Peyer's patch (tissue), 4 donors: ENCODE data around the gene CCNG1. TPM values are rescaled to one million over a fixed set of nuclear protein-coding genes. Genes with fewer than 3 reads are reported as not detected.

Experiments
- DNase-seq, 3 donors: peaks; one replicate each; pipeline ENCODE4 v3.0.0-alpha.2; 2017 to 2019
- H3K27ac ChIP-seq, 4 donors: fragments of 200-600 bp; sonication (generic); one replicate each; pipeline ENCODE4 v1.5.1; 2016 to 2019
- H3K27me3 ChIP-seq, 2 donors: fragments of 200-600 bp; sonication (generic); one replicate each; pipeline ENCODE4 v1.5.1; 2019
- H3K36me3 ChIP-seq, 3 donors: fragments of 200-600 bp; sonication (generic); one replicate each; pipeline ENCODE4 v1.5.1; 2016 to 2019
- H3K4me1 ChIP-seq, 4 donors: fragments of 200-600 bp; sonication (generic); one replicate each; pipeline ENCODE4 v1.5.1; 2016 to 2019
- H3K4me3 ChIP-seq, 4 donors: fragments of 200-600 bp; sonication (generic); 1 replicate in 3 of 4; 2 replicates in 1 of 4; pipeline ENCODE4 v1.5.1; 2016 to 2019; ENCODE audit warnings: mild to moderate bottlenecking in 1 of 4
- H3K9me3 ChIP-seq, 4 donors: fragments of 200-600 bp; sonication (generic); one replicate each; pipeline ENCODE4 v1.5.1; 2016 to 2019; ENCODE audit warnings: mild to moderate bottlenecking in 1 of 4
- POLR2A ChIP-seq, 2 donors: fragments of 450-650 bp; IDR thresholded peaks; one replicate each; pipeline ENCODE4 v1.5.1; 2017; ENCODE audit warnings: antibody characterized with exemption in 2 of 2, mild to moderate bottlenecking in 2 of 2, moderate library complexity in 2 of 2
- total RNA-seq, 4 donors: library from RNA; depleted of rRNA; stranded (reverse); fragments of >200 nt; gene quantifications; one replicate each; pipeline ENCODE4 v1.1.0, GENCODE V29; 2016
- TF ChIP-seq, protein P1 (sequence below), 6 experiments: fragments of 450-650 bp in 4 of 6; fragments of 200-600 bp in 2 of 6; sonication (generic) in 1 of 6; IDR thresholded peaks; one replicate each; pipeline ENCODE4 v1.5.1; 2017 to 2019; ENCODE audit warnings: antibody characterized with exemption in 6 of 6, mild to moderate bottlenecking in 3 of 6, moderate library complexity in 1 of 6

CCNG1 gene
- total RNA-seq, 4 donors from 2014 or later: 213 to 306 (median 246) TPM

DNA sequence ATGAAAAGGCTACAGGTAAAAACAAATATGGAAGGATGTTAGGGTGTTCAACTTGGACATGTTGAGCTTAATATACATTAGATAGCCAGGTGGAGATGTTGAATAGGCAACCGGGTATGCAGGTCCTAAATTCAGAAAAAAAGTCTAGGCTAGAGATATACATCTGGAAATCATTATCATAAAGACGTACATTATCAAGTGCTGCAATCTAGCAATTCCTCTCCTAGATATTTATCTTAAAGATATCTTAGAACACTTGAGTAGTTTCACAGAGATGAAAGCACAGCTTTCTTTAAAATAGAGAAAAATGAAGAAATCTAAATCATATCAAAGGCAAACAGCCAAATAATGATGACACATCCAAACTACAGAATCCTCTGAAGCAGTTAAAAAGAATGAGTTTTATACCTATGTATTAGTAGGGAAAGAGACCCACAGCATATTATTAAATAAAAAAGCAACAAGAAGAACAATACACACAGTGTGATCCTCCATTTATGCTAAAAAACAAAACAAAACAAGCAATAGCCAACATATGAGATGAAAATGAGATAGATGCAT, 18.7 kb downstream of the CCNG1 start:
- Histone ChIP-seq H3K27ac (no peak overlapping the region), H3K36me3 (peaks cover 0 to 24% (median 0%) of the 10 kb centered on the region in 3 donors), H3K27me3 (no peaks in the 10 kb centered on the region), H3K4me3 (no peak overlapping the region), H3K4me1 (peaks cover 0 to 15% (median 6%) of the 10 kb centered on the region in 4 donors), H3K9me3 (no peaks in the 10 kb centered on the region)
- TF ChIP-seq, protein P1, sequence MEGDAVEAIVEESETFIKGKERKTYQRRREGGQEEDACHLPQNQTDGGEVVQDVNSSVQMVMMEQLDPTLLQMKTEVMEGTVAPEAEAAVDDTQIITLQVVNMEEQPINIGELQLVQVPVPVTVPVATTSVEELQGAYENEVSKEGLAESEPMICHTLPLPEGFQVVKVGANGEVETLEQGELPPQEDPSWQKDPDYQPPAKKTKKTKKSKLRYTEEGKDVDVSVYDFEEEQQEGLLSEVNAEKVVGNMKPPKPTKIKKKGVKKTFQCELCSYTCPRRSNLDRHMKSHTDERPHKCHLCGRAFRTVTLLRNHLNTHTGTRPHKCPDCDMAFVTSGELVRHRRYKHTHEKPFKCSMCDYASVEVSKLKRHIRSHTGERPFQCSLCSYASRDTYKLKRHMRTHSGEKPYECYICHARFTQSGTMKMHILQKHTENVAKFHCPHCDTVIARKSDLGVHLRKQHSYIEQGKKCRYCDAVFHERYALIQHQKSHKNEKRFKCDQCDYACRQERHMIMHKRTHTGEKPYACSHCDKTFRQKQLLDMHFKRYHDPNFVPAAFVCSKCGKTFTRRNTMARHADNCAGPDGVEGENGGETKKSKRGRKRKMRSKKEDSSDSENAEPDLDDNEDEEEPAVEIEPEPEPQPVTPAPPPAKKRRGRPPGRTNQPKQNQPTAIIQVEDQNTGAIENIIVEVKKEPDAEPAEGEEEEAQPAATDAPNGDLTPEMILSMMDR (IDR thresholded peaks at IDR 0.05): no peak
- TF ChIP-seq POLR2A (IDR thresholded peaks at IDR 0.05): no peak
- no peak for DNase-seq

DNA sequence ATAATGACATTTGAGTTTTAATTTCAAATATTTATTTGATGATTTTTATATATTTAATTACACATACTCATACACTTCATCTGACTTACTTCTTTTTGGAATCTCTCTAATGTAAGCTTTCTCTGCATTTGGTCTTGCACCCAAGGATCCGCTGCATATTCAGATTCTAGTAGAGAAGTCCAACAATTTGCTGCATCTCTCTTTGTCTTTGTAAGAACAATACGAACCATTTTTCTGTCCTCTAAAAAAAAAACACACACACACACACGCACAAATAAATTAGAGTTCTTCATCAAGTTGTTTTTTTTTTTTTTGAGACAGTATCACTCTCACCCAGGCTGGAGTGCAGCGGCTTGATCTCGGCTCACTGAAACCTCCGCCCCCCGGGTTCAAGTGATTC, 19.4 kb downstream of the CCNG1 start:
- no peak overlapping the region for H3K27ac ChIP-seq
- H3K36me3 ChIP-seq: peaks cover 0 to 16% (median 0%) of the 10 kb centered on the region in 3 donors
- peaks cover 0 to 18% (median 6%) of the 10 kb centered on the region in 4 donors for H3K4me1 ChIP-seq
- no peaks in the 10 kb centered on the region for H3K9me3 ChIP-seq
- H3K4me3 ChIP-seq: no peak overlapping the region
- no peak for DNase-seq
- TF ChIP-seq POLR2A (IDR thresholded peaks at IDR 0.05): no peak
- TF ChIP-seq, protein P1 (IDR thresholded peaks at IDR 0.05): no peak
- H3K27me3 ChIP-seq: no peaks in the 10 kb centered on the region

DNA sequence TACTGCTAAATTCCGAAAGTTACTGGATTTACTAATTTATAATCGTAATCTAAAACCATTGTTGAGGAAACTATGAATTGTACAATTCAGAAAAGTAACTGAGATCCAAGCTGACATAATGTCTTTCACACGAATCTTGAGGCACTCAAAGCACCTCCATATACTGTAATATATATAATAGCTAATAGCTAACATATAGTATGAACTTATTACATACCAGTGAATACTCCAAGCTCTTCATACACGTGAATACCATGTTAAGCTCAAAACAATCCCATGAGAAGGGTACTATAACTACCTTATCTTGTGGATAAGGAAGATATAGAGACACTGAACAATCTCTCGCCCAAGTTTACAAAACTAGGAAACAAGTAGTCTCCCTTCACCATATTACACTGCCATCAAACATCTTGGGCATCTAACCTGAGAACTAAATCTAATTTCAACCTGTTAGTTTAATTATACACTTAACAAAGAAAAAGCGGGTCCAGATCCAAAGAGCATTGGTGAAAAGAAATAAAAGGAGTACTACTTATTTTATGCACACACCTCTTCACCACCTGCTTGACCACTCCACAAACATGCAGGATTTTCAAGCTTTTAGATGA, 21.5 kb downstream of the CCNG1 start:
- peak overlapping the region; percentile 93 to 97 (median 96) for H3K27ac ChIP-seq
- DNase-seq: no peak
- H3K27me3 ChIP-seq: no peaks in the 10 kb centered on the region
- no peaks in the 10 kb centered on the region for H3K9me3 ChIP-seq
- no peak for TF ChIP-seq POLR2A (IDR thresholded peaks at IDR 0.05)
- TF ChIP-seq, protein P1 (IDR thresholded peaks at IDR 0.05): no peak
- peaks cover 0 to 4% (median 0%) of the 10 kb centered on the region in 3 donors for H3K36me3 ChIP-seq
- H3K4me3 ChIP-seq: peak overlapping the region; percentile 64 to 77 (median 74)
- peaks cover 0 to 18% (median 6%) of the 10 kb centered on the region in 4 donors for H3K4me1 ChIP-seq

DNA sequence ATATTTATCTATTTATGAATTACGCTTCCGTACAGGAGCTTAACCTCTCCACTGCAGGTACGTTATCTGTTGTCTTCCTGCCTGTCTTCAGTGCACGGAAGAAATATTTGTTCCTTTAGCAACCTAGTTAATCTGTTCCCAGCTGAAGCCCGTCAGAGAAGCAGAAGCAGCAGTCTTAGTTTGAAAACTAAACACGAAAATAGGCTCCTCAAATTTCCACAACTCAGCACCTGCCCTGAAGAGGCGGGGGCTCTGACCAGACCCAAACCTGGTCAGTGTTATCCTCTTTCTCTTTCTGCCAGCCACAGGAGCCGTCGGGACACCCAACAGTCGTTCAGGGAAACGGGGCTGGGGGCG, 22.0 kb downstream of the CCNG1 start:
- H3K4me3 ChIP-seq: peak overlapping the region; percentile 64 to 77 (median 74)
- no peaks in the 10 kb centered on the region for H3K9me3 ChIP-seq
- peak overlapping the region; percentile 93 to 97 (median 96) for H3K27ac ChIP-seq
- peaks cover 0 to 18% (median 6%) of the 10 kb centered on the region in 4 donors for H3K4me1 ChIP-seq
- H3K36me3 ChIP-seq: no peaks in the 10 kb centered on the region
- DNase-seq: no peak
- TF ChIP-seq, protein P1 (IDR thresholded peaks at IDR 0.05): no peak
- no peak for TF ChIP-seq POLR2A (IDR thresholded peaks at IDR 0.05)
- H3K27me3 ChIP-seq: no peaks in the 10 kb centered on the region

DNA sequence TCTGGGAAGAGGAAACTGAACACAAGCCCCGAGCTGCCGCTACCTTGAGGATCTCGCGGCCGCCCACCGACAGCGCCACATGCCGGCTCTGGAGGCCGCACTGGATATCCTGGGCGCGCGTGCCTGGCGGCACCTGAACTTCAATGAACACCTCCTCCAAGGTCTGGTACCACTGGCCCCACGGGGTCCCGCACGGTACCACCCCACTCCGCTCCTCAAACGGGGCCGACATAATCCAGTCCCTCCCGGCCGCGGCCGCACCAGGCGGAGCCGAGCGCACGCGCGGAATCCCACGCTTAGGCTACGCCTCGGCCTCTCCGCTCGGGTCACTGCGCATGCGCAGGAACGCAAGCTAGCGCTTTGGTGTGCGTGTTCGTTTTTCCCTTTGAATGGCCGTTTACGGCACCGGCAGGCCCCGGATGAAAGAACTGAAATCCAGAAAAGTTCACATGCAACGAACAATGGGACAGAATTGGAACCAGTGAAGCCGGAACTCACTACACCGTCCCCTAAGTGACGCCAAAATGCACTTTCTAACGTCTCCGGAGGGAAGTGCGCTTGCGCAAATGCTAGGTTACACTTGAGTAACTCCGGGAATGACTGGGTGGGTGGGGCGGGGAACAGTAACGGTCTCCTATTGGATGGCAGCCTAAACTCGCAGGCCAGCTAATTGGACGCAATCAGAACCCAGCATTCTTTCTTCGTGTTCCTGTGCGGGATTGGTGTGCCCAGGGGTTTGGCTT, 22.6 kb downstream of the CCNG1 start, which contains the start of gene NUDCD2:
Gene NUDCD2, minus strand, starts transcription at position 284 of the 743 bp plus-strand sequence. Its CDS starts 52 bp downstream, at position 232.
- Histone ChIP-seq H3K27me3 (no peaks in the 10 kb centered on the region), H3K27ac (peak within 1 kb of the TSS; percentile 93 to 97 (median 96)), H3K36me3 (no peaks in the 10 kb centered on the region), H3K4me3 (peak within 1 kb of the TSS; percentile 64 to 77 (median 74)), H3K4me1 (peaks cover 0 to 18% (median 6%) of the 10 kb centered on the region in 4 donors), H3K9me3 (no peaks in the 10 kb centered on the region)
- peak; percentile 93 to 97 (median 97) for DNase-seq
- TF ChIP-seq, protein P1 (IDR thresholded peaks at IDR 0.05): peak in 4 of 6 experiments; percentile 14 to 29 (median 28)
- peak; percentile 67 to 74 for TF ChIP-seq POLR2A (IDR thresholded peaks at IDR 0.05)
